Astrocyte (in vitro differentiated cells and primary cell): ENCODE measurements around the gene CACNB4. TPM values are rescaled to one million over a fixed set of nuclear protein-coding genes. Genes with fewer than 3 reads are reported as not detected.

ENCODE experiments used
- DNase-seq: peaks from one replicate; pipeline ENCODE4 v3.0.0-alpha.2; 2010; ENCODE audit warnings: low read depth
- FAIRE-seq: peaks from 2 replicates; lab custom pipeline; 2011; peaks lifted over from hg19 to GRCh38; lab: Jason Lieb, UNC
- H2AFZ ChIP-seq: 2 replicates; pipeline ENCODE4 v1.6.0; 2012; ENCODE audit warnings: low read depth, low read length, inconsistent platforms
- H3K27ac ChIP-seq: 2 replicates; pipeline ENCODE4 v1.5.1; 2011; ENCODE audit warnings: low read depth, low read length, inconsistent platforms
- H3K27me3 ChIP-seq: 2 replicates; pipeline ENCODE4 v1.6.0; 2011; ENCODE audit warnings: low read length, inconsistent platforms; ENCODE audit not compliant: insufficient read depth
- H3K36me3 ChIP-seq: 2 replicates; pipeline ENCODE4 v1.5.1; 2011; ENCODE audit warnings: low read length, inconsistent platforms; ENCODE audit not compliant: insufficient read depth
- H3K4me1 ChIP-seq: 2 replicates; pipeline ENCODE4 v1.5.1; 2011; ENCODE audit warnings: low read length, inconsistent platforms; ENCODE audit not compliant: insufficient read depth
- H3K4me2 ChIP-seq: 2 replicates; pipeline ENCODE4 v1.6.0; 2012; ENCODE audit warnings: low read length, inconsistent platforms
- H3K4me3 ChIP-seq: 2 replicates; pipeline ENCODE4 v1.5.1; 2011; ENCODE audit warnings: low read depth, mild to moderate bottlenecking, low read length, inconsistent platforms; ENCODE audit not compliant: insufficient read depth
- H3K79me2 ChIP-seq: 2 replicates; pipeline ENCODE4 v1.6.0; 2012; ENCODE audit warnings: mild to moderate bottlenecking, low read length, inconsistent platforms; ENCODE audit not compliant: insufficient read depth
- H3K9ac ChIP-seq: 2 replicates; pipeline ENCODE4 v1.6.0; 2012; ENCODE audit warnings: mild to moderate bottlenecking, low read length, inconsistent platforms
- H3K9me3 ChIP-seq: 2 replicates; pipeline ENCODE4 v1.5.1; 2012; ENCODE audit warnings: low read depth, mild to moderate bottlenecking, low read length, inconsistent platforms; ENCODE audit not compliant: insufficient read depth
- H4K20me1 ChIP-seq: 2 replicates; pipeline ENCODE4 v1.6.0; 2012; ENCODE audit warnings: low read length, inconsistent platforms; ENCODE audit not compliant: insufficient read depth
- H3K27ac Mint-ChIP-seq: one replicate; pipeline ENCODE4 v1.8.0; 2021; ENCODE audit warnings: mild to moderate bottlenecking, mixed read lengths; ENCODE audit not compliant: unreplicated experiment
- H3K27me3 Mint-ChIP-seq: one replicate; pipeline ENCODE4 v1.8.0; 2021; ENCODE audit warnings: low read depth, mixed read lengths; ENCODE audit not compliant: unreplicated experiment
- H3K36me3 Mint-ChIP-seq: one replicate; pipeline ENCODE4 v1.8.0; 2021; ENCODE audit warnings: low read depth, mixed read lengths; ENCODE audit not compliant: unreplicated experiment
- H3K4me1 Mint-ChIP-seq: one replicate; pipeline ENCODE4 v1.8.0; 2021; ENCODE audit warnings: low read depth, mixed read lengths; ENCODE audit not compliant: unreplicated experiment
- H3K4me3 Mint-ChIP-seq: one replicate; pipeline ENCODE4 v1.8.0; 2021; ENCODE audit warnings: mild to moderate bottlenecking, moderate library complexity, mixed read lengths; ENCODE audit not compliant: unreplicated experiment
- H3K9me3 Mint-ChIP-seq: one replicate; pipeline ENCODE4 v1.8.0; 2021; ENCODE audit warnings: mild to moderate bottlenecking, mixed read lengths; ENCODE audit not compliant: unreplicated experiment
- EZH2 ChIP-seq: IDR thresholded peaks from 2 replicates; pipeline ENCODE4 v1.6.1; 2012; ENCODE audit warnings: mild to moderate bottlenecking, low read length, inconsistent platforms; ENCODE audit not compliant: insufficient read depth
- total RNA-seq: library from RNA; stranded (reverse); gene quantifications from 2 replicates; pipeline ENCODE4 v1.2.1, GENCODE V29; 2021
- TF ChIP-seq, protein P1 (sequence below): IDR thresholded peaks from 2 replicates; pipeline ENCODE4 v1.5.1; 2011; ENCODE audit warnings: low read depth, mild to moderate bottlenecking, inconsistent platforms, low read length, moderate library complexity; ENCODE audit not compliant: insufficient read depth

CACNB4 gene
- total RNA-seq, 1 donor from 2014 or later: 1.8 TPM

DNA sequence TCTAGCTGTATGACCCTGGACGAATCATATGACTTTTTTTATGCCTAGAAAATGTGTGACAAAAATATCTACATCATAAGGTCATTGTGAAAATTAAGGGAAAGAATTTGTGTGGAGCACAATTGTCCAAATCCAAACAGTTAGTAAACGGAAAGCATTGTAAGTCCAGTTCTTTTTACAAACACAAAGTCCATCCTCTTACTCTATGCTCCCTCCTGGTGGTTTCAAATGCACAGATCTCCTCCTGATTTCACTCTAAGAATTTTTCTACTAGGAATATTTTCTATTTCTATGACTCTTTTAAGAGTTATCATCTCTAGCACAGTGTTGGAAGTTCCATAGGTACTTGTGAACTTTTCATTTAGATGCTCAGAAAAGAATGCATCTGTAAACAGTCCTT lies 145.4 kb downstream of the CACNB4 start:
- Histone ChIP-seq H3K27ac (no peak overlapping the region), H3K36me3 (no peaks in the 10 kb centered on the region), H3K4me1 (no peaks in the 10 kb centered on the region), H3K4me2 (no peak overlapping the region), H3K27me3 (no peaks in the 10 kb centered on the region), H3K4me3 (no peak overlapping the region), H3K9ac (no peak overlapping the region), H2AFZ (no peak overlapping the region), H4K20me1 (no peaks in the 10 kb centered on the region), H3K79me2 (no peaks in the 10 kb centered on the region), H3K9me3 (no peaks in the 10 kb centered on the region)
- DNase-seq (no peak), FAIRE-seq (no peak)
- TF ChIP-seq, protein P1, sequence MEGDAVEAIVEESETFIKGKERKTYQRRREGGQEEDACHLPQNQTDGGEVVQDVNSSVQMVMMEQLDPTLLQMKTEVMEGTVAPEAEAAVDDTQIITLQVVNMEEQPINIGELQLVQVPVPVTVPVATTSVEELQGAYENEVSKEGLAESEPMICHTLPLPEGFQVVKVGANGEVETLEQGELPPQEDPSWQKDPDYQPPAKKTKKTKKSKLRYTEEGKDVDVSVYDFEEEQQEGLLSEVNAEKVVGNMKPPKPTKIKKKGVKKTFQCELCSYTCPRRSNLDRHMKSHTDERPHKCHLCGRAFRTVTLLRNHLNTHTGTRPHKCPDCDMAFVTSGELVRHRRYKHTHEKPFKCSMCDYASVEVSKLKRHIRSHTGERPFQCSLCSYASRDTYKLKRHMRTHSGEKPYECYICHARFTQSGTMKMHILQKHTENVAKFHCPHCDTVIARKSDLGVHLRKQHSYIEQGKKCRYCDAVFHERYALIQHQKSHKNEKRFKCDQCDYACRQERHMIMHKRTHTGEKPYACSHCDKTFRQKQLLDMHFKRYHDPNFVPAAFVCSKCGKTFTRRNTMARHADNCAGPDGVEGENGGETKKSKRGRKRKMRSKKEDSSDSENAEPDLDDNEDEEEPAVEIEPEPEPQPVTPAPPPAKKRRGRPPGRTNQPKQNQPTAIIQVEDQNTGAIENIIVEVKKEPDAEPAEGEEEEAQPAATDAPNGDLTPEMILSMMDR: no peak
- TF ChIP-seq EZH2: no peak
- H3K4me3 Mint-ChIP-seq: no peak overlapping the region
- H3K27me3 Mint-ChIP-seq: peaks cover 11% of the 10 kb centered on the region
- H3K27ac Mint-ChIP-seq: no peak overlapping the region
- H3K36me3 Mint-ChIP-seq: no peaks in the 10 kb centered on the region
- no peaks in the 10 kb centered on the region for H3K9me3 Mint-ChIP-seq
- no peaks in the 10 kb centered on the region for H3K4me1 Mint-ChIP-seq

GRCh38 chr2:151952691-151953456 lies 146.0 kb downstream of the CACNB4 start:
- FAIRE-seq (no peak), DNase-seq (no peak)
- no peaks in the 10 kb centered on the region for H3K4me1 Mint-ChIP-seq
- Histone ChIP-seq H3K4me3 (no peak overlapping the region), H3K27ac (no peak overlapping the region), H3K27me3 (no peaks in the 10 kb centered on the region), H2AFZ (no peak overlapping the region), H3K9me3 (no peaks in the 10 kb centered on the region), H3K9ac (no peak overlapping the region), H4K20me1 (no peaks in the 10 kb centered on the region), H3K79me2 (no peaks in the 10 kb centered on the region), H3K36me3 (no peaks in the 10 kb centered on the region), H3K4me1 (no peaks in the 10 kb centered on the region), H3K4me2 (no peak overlapping the region)
- H3K27me3 Mint-ChIP-seq: peaks cover 17% of the 10 kb centered on the region
- TF ChIP-seq, protein P1: no peak
- TF ChIP-seq EZH2: no peak
- no peak overlapping the region for H3K27ac Mint-ChIP-seq
- H3K9me3 Mint-ChIP-seq: no peaks in the 10 kb centered on the region
- H3K36me3 Mint-ChIP-seq: no peaks in the 10 kb centered on the region
- no peak overlapping the region for H3K4me3 Mint-ChIP-seq

DNA sequence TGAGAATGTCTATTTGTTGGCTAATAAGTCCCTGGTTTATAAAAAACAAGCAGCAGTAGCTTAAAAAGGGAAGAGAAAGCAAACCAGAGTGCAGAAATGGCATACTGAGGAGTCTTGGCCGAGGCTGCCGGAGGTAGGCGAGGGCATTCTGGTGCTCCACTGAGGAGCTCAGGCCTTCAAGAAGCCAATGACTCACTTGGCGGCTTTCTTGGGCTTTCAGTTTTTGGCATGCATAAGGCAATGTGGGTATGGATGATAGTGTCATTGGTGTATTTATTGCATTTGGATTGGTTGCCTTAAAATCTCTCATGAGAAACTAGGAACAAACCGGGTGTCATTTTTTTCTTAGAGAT lies 151.1 kb downstream of the CACNB4 start:
- Mint-ChIP-seq H3K36me3 (no peaks in the 10 kb centered on the region), H3K9me3 (peaks cover 7% of the 10 kb centered on the region), H3K4me3 (no peak overlapping the region), H3K27me3 (peaks cover 11% of the 10 kb centered on the region), H3K27ac (no peak overlapping the region), H3K4me1 (no peaks in the 10 kb centered on the region)
- no peaks in the 10 kb centered on the region for H3K79me2 ChIP-seq
- H3K9me3 ChIP-seq: no peaks in the 10 kb centered on the region
- H3K36me3 ChIP-seq: no peaks in the 10 kb centered on the region
- no peaks in the 10 kb centered on the region for H3K4me1 ChIP-seq
- no peak overlapping the region for H3K4me3 ChIP-seq
- H3K27ac ChIP-seq: no peak overlapping the region
- no peaks in the 10 kb centered on the region for H4K20me1 ChIP-seq
- H2AFZ ChIP-seq: no peak overlapping the region
- peak; percentile 35 for DNase-seq
- no peak for TF ChIP-seq EZH2
- TF ChIP-seq, protein P1: no peak
- no peak overlapping the region for H3K9ac ChIP-seq
- H3K4me2 ChIP-seq: peak overlapping the region; percentile 33
- no peak for FAIRE-seq
- H3K27me3 ChIP-seq: no peaks in the 10 kb centered on the region
